Measurements from ENCODE around the gene RBM3. TPM values are rescaled to one million over a fixed set of nuclear protein-coding genes. Genes with fewer than 3 reads are reported as not detected.

RBM3 gene
- total RNA-seq, 1 experiment from 2014 or later, result 233 TPM

- H3K4me2 ChIP-seq (ENCODE audit: low read length), result peak within 1 kb of the TSS; percentile 80
- H2AFZ ChIP-seq (ENCODE audit: low read depth, low read length, poor library complexity, severe bottlenecking), result no peak within 1 kb of the TSS
- H3K79me2 ChIP-seq (ENCODE audit: insufficient read depth, low read length), result no peaks in the 10 kb centered on the region
- ChIA-PET POLR2A (interaction anchor here (1.0 kb wide), 1 partner anchor 20 kb away, joined by 3 read pairs; no protein-coding TSS in a partner anchor), CTCF (no interaction called here), RAD21 (ENCODE audit: low non-redundant PET in 1 of 2, low total read pairs in 2 of 2, uncharacterized antibody in 2 of 2, unreplicated experiment in 2 of 2) (interaction anchor here in 1 of 2 experiments (0.8 kb wide), 1 partner anchor 79 kb away, joined by 3 read pairs; no protein-coding TSS in a partner anchor)
- peak; percentile 86 for ATAC-seq
- peak; percentile 98 for TF ChIP-seq YY1 (IDR thresholded peaks at IDR 0.05; ENCODE audit: extremely low read depth, insufficient replicate concordance, low read depth, low read length)
- TF ChIP-seq TCF7L2 (IDR thresholded peaks at IDR 0.05; ENCODE audit: borderline replicate concordance, extremely low read depth, insufficient read depth, insufficient read length), result no peak
- TF ChIP-seq SIN3A (IDR thresholded peaks at IDR 0.05; ENCODE audit: low read depth), result no peak
- TF ChIP-seq CBX3 (IDR thresholded peaks at IDR 0.05; ENCODE audit: low read depth), result no peak
- no peak for TF ChIP-seq ZNF274 (IDR thresholded peaks at IDR 0.05; ENCODE audit: low read depth, low read length)
- no peak for TF ChIP-seq SRF (IDR thresholded peaks at IDR 0.05; ENCODE audit: low read depth)
- TF ChIP-seq ZFX (IDR thresholded peaks at IDR 0.05), result no peak
- no peak for TF ChIP-seq SP1 (IDR thresholded peaks at IDR 0.05; ENCODE audit: low read depth)
- no peak for TF ChIP-seq EGR1 (IDR thresholded peaks at IDR 0.05; ENCODE audit: low read depth)
- TF ChIP-seq POLR2A (IDR thresholded peaks at IDR 0.05; ENCODE audit: borderline replicate concordance, extremely low read depth, insufficient read depth, insufficient read length), result peak; percentile 40
- TF ChIP-seq POLR2AphosphoS5 (IDR thresholded peaks at IDR 0.05; ENCODE audit: low read depth, low read length), result peak; percentile 70
- TF ChIP-seq CEBPB (IDR thresholded peaks at IDR 0.05; ENCODE audit: low read depth), result no peak
- H3K4me1 ChIP-seq (ENCODE audit: control insufficient read depth in 1 of 2, insufficient read depth in 2 of 2, low read length in 2 of 2), result peaks cover 3 to 11% of the 10 kb centered on the region in 2 experiments; a peak in 2 of 4 replicates
- H3K4me3 ChIP-seq (replicated peaks in 1 of 2; ENCODE audit: low read depth in 1 of 2, low read length in 2 of 2), result peak within 1 kb of the TSS; percentile 70 to 74
- peak within 1 kb of the TSS; percentile 86 for H3K9ac ChIP-seq (ENCODE audit: low read length)
- no peaks in the 10 kb centered on the region for H3K9me3 ChIP-seq (ENCODE audit: control insufficient read depth in 1 of 2, insufficient read depth in 1 of 2, low read depth in 1 of 2, low read length in 2 of 2)
- H3K27me3 ChIP-seq (ENCODE audit: insufficient read depth, low read length), result no peaks in the 10 kb centered on the region
- H3K36me3 ChIP-seq (ENCODE audit: control insufficient read depth in 1 of 2, insufficient read depth in 2 of 2, low read length in 2 of 2), result peaks cover 0 to 4% of the 10 kb centered on the region in 2 experiments; a peak in 1 of 4 replicates
- DNase-seq (ENCODE audit: low read depth, low spot score), result peak; percentile 89
- no peaks in the 10 kb centered on the region for H3K9me2 ChIP-seq (ENCODE audit: insufficient read depth)
- intact Hi-C loops (cut with micrococcal nuclease), result no loop called here
- TSS peak; percentile 73 for BruUV-seq (replicated peaks)
- H4K20me1 ChIP-seq (ENCODE audit: insufficient read depth), result no peaks in the 10 kb centered on the region
- H3K27ac ChIP-seq (ENCODE audit: low read depth, low read length), result peak within 1 kb of the TSS; percentile 98
Observed at GRCh38 chrX:48597353-48598264, 23.3 kb downstream of the RBM3 start, which contains the start of gene WDR13. TSS of gene WDR13 (plus strand) at chrX:48597492. CDS start at chrX:48597997, 505 bp downstream.
